ENCODE measurements around the gene RASL11B. TPM values are rescaled to one million over a fixed set of nuclear protein-coding genes. Genes with fewer than 3 reads are reported as not detected.

Gene RASL11B
- total and polyA plus RNA-seq, 9 of the 15 experiments (the other 6 are each of a cell fraction or from before 2014, with no cell fraction given), result 0.24 to 1.5 (median 0.53) TPM

DNA sequence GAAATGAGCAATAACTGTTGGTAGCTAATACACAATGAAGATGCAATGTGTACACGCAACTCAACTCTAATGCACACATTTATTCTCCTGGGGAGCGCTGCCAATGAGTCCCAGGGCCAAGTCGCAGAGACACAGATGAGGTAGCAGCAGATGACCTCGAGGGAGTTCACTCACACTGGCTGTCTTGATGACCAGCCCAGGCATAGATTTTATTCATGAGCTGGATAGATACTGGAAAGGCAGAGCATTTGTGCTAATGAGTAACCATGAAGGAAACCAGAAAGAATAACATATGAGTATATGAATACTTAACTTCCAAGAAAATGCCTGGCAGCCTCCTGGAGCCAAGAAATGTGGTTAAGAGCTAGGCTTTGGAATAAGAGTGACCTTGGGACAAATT is 42.3 kb downstream of the RASL11B start (continued):
- TF ChIP-seq, protein P1, sequence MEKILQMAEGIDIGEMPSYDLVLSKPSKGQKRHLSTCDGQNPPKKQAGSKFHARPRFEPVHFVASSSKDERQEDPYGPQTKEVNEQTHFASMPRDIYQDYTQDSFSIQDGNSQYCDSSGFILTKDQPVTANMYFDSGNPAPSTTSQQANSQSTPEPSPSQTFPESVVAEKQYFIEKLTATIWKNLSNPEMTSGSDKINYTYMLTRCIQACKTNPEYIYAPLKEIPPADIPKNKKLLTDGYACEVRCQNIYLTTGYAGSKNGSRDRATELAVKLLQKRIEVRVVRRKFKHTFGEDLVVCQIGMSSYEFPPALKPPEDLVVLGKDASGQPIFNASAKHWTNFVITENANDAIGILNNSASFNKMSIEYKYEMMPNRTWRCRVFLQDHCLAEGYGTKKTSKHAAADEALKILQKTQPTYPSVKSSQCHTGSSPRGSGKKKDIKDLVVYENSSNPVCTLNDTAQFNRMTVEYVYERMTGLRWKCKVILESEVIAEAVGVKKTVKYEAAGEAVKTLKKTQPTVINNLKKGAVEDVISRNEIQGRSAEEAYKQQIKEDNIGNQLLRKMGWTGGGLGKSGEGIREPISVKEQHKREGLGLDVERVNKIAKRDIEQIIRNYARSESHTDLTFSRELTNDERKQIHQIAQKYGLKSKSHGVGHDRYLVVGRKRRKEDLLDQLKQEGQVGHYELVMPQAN (IDR thresholded peaks at IDR 0.05; ENCODE audit: borderline replicate concordance), result no peak
- TF ChIP-seq, protein P2, sequence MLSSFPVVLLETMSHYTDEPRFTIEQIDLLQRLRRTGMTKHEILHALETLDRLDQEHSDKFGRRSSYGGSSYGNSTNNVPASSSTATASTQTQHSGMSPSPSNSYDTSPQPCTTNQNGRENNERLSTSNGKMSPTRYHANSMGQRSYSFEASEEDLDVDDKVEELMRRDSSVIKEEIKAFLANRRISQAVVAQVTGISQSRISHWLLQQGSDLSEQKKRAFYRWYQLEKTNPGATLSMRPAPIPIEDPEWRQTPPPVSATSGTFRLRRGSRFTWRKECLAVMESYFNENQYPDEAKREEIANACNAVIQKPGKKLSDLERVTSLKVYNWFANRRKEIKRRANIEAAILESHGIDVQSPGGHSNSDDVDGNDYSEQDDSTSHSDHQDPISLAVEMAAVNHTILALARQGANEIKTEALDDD (IDR thresholded peaks at IDR 0.05), result no peak
- TF ChIP-seq FIP1L1 (IDR thresholded peaks at IDR 0.05; ENCODE audit: low read depth, low read length, poor library complexity, severe bottlenecking) (no peak), U2AF1 (optimal IDR thresholded peaks at IDR 0.05; ENCODE audit: low read depth, low read length) (no peak), SPI1 (IDR thresholded peaks at IDR 0.05; ENCODE audit: borderline replicate concordance, low read depth, low read length) (no peak), ESRRB (CRISPR knock-in tag; IDR thresholded peaks at IDR 0.05; ENCODE audit: borderline replicate concordance) (no peak), ADNP (tag; IDR thresholded peaks at IDR 0.05) (no peak)

DNA sequence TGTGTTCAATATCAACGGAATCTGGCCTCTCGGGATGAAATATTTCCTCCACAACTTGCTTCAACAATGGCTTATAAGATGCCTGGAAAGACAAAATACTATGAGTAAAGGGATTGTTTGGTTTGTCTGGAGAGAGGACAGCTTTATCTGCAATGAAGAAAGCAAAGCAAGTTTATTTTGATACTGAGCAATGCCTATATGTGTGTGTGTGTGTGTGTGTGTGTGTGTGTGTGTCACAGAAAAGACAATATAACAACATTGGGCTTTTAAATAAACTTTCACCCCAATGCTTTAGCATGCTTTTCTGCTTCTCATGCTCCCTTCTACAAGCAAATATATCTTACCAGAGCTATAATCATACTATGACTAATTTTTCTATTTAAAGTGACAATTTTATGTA is 45.4 kb downstream of the RASL11B start:
- ChIA-PET CTCF (ENCODE audit: low intra/inter-chr PET ratio) (no interaction called here), POLR2A (no interaction called here)
- 81% methylated on average over 2 of the region's 2 CpGs for WGBS (ENCODE audit: insufficient coverage, low coverage, missing lambda C conversion rate)
- intact Hi-C loops (cut with micrococcal nuclease), result no loop called here
- no peak for DNase-seq (ENCODE audit: extremely low read depth in 1 of 4, low spot score in 3 of 4)
- no peaks in the 10 kb centered on the region for H3K9me1 ChIP-seq (ENCODE audit: control insufficient read depth, insufficient read depth, low read length)
- no peaks in the 10 kb centered on the region for H3K79me2 ChIP-seq (ENCODE audit: control insufficient read depth, insufficient read depth, low read length)
- no TSS peak for BruUV-seq (replicated peaks)
- H3K9ac ChIP-seq (ENCODE audit: insufficient read depth in 1 of 2, low read depth in 2 of 2, low read length in 2 of 2), result no peak overlapping the region
- ATAC-seq, result no peak
- no peaks in the 10 kb centered on the region for H3K27me3 ChIP-seq (ENCODE audit: control insufficient read depth in 2 of 2, insufficient read depth in 2 of 2, low read length in 2 of 2)
- no peaks in the 10 kb centered on the region for H3K4me1 ChIP-seq (replicated peaks in 1 of 2; ENCODE audit: control insufficient read depth in 2 of 2, insufficient read depth in 2 of 2, low read length in 2 of 2)
- no peak overlapping the region for H3K4me3 ChIP-seq
- FAIRE-seq, result no peak
- H3K9me3 ChIP-seq (replicated peaks; ENCODE audit: control insufficient read depth, insufficient read depth, low read depth, low read length), result no peaks in the 10 kb centered on the region
- no peaks in the 10 kb centered on the region for H4K20me1 ChIP-seq (replicated peaks; ENCODE audit: control insufficient read depth, insufficient read depth, low read length)
- H3K36me3 ChIP-seq (ENCODE audit: control insufficient read depth, insufficient read depth, low read length), result no peaks in the 10 kb centered on the region; the same call in 1 of the 3 replicates
- no peak overlapping the region for H2AFZ ChIP-seq (ENCODE audit: low read depth, low read length)
- in situ Hi-C loops (cut with MboI), result no loop called here
- no peak overlapping the region for H3K27ac ChIP-seq (ENCODE audit: extremely low read depth, low read depth, low read length)
- no peak overlapping the region for H3K4me2 ChIP-seq (ENCODE audit: insufficient read depth, low read length)
- TF ChIP-seq SAFB (IDR thresholded peaks at IDR 0.05; ENCODE audit: borderline replicate concordance, low read depth, low read length), result no peak
- TF ChIP-seq, protein P3, sequence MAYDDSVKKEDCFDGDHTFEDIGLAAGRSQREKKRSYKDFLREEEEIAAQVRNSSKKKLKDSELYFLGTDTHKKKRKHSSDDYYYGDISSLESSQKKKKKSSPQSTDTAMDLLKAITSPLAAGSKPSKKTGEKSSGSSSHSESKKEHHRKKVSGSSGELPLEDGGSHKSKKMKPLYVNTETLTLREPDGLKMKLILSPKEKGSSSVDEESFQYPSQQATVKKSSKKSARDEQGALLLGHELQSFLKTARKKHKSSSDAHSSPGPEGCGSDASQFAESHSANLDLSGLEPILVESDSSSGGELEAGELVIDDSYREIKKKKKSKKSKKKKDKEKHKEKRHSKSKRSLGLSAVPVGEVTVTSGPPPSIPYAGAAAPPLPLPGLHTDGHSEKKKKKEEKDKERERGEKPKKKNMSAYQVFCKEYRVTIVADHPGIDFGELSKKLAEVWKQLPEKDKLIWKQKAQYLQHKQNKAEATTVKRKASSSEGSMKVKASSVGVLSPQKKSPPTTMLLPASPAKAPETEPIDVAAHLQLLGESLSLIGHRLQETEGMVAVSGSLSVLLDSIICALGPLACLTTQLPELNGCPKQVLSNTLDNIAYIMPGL (CRISPR knock-in tag; IDR thresholded peaks at IDR 0.05), result no peak
- TF ChIP-seq FOXA1 (IDR thresholded peaks at IDR 0.05; ENCODE audit: borderline replicate concordance), result no peak
- TF ChIP-seq ZNF717 (CRISPR knock-in tag; IDR thresholded peaks at IDR 0.05), result no peak
- TF ChIP-seq SREBF2 (CRISPR knock-in tag; IDR thresholded peaks at IDR 0.05), result no peak
- no peak for TF ChIP-seq ZBTB8A (IDR thresholded peaks at IDR 0.05; ENCODE audit: partially characterized antibody)
- TF ChIP-seq POLR2AphosphoS2 (IDR thresholded peaks at IDR 0.05; ENCODE audit: low read length), result no peak
- no peak for TF ChIP-seq MBD2 (IDR thresholded peaks at IDR 0.05; ENCODE audit: borderline replicate concordance, low read depth)
- TF ChIP-seq BRD9 (IDR thresholded peaks at IDR 0.05; ENCODE audit: low read depth, partially characterized antibody), result no peak
- no peak for TF ChIP-seq DEAF1 (CRISPR knock-in tag; IDR thresholded peaks at IDR 0.05)

Data from K562 (cell line).